NCI-H2227 treated with DMSO at 0.1 percent for 48 hours (cell line): ENCODE measurements around the gene SKAP2.

Experiments
- DNase-seq: peaks from one replicate; lab custom pipeline; 2025; lab: John Stamatoyannopoulos, UW

Gene SKAP2

GRCh38 chr7:26637610-26638009 is 226.8 kb downstream of the SKAP2 start:
- DNase-seq: no peak

GRCh38 chr7:26636808-26637207 is 227.6 kb downstream of the SKAP2 start:
- no peak for DNase-seq

GRCh38 chr7:26633557-26633956 is 230.8 kb downstream of the SKAP2 start:
- DNase-seq: no peak

- DNase-seq: no peak
Observed at GRCh38 chr7:26631601-26632000, 232.8 kb downstream of the SKAP2 start.

- DNase-seq: no peak
Observed at GRCh38 chr7:26630941-26631580, 233.3 kb downstream of the SKAP2 start.

GRCh38 chr7:26630361-26630760 is 234.0 kb downstream of the SKAP2 start:
- no peak for DNase-seq

- DNase-seq: no peak
Observed at GRCh38 chr7:26629696-26630095, 234.7 kb downstream of the SKAP2 start.

GRCh38 chr7:26627891-26628341 is 236.5 kb downstream of the SKAP2 start:
- DNase-seq: peak; percentile 55

- no peak for DNase-seq
Observed at GRCh38 chr7:26627221-26627620, 237.2 kb downstream of the SKAP2 start.

GRCh38 chr7:26626687-26627086 is 237.7 kb downstream of the SKAP2 start:
- DNase-seq: no peak

- no peak for DNase-seq
Observed at GRCh38 chr7:26626156-26626555, 238.2 kb downstream of the SKAP2 start.

GRCh38 chr7:26625286-26625685 is 239.1 kb downstream of the SKAP2 start:
- no peak for DNase-seq

GRCh38 chr7:26624839-26625238 is 239.6 kb downstream of the SKAP2 start:
- no peak for DNase-seq

GRCh38 chr7:26624431-26624830 is 240.0 kb downstream of the SKAP2 start:
- DNase-seq: no peak

- DNase-seq: no peak
Observed at GRCh38 chr7:26620352-26620751, 244.0 kb downstream of the SKAP2 start.

GRCh38 chr7:26619348-26619984 is 244.9 kb downstream of the SKAP2 start:
- DNase-seq: no peak

GRCh38 chr7:26618898-26619297 is 245.5 kb downstream of the SKAP2 start:
- DNase-seq: no peak

- DNase-seq: no peak
Observed at GRCh38 chr7:26618449-26618848, 245.9 kb downstream of the SKAP2 start.
